Measurements from ENCODE around the gene PARD6A. TPM values are rescaled to one million over a fixed set of nuclear protein-coding genes. Genes with fewer than 3 reads are reported as not detected.

Gene PARD6A
- total RNA-seq, 1 experiment from 2014 or later, result 5.6 TPM

GRCh38 chr16:67658849-67659674, 1.7 kb upstream of the PARD6A start:
- TF ChIP-seq JUND (IDR thresholded peaks at IDR 0.05) (no peak), SP1 (IDR thresholded peaks at IDR 0.05; ENCODE audit: low read depth) (no peak), SIN3A (IDR thresholded peaks at IDR 0.05; ENCODE audit: low read depth) (no peak), ELF1 (IDR thresholded peaks at IDR 0.05; ENCODE audit: borderline replicate concordance, low read depth) (no peak), EZH2phosphoT487 (IDR thresholded peaks at IDR 0.05; ENCODE audit: borderline replicate concordance) (no peak), EZH2 (IDR thresholded peaks at IDR 0.05) (no peak), POLR2AphosphoS5 (IDR thresholded peaks at IDR 0.05; ENCODE audit: low read depth, low read length) (no peak), POLR2A (IDR thresholded peaks at IDR 0.05; ENCODE audit: borderline replicate concordance, extremely low read depth, insufficient read depth, insufficient read length) (no peak), FOSL1 (IDR thresholded peaks at IDR 0.05; ENCODE audit: low read depth) (no peak), TCF7L2 (IDR thresholded peaks at IDR 0.05; ENCODE audit: borderline replicate concordance, extremely low read depth, insufficient read depth, insufficient read length) (no peak)
- H3K9me2 ChIP-seq (ENCODE audit: insufficient read depth), result no peaks in the 10 kb centered on the region
- no peak for ATAC-seq
- H3K9ac ChIP-seq (ENCODE audit: low read length), result peak overlapping the region; percentile 78
- peaks cover 0 to 6% of the 10 kb centered on the region in 2 experiments; a peak in 1 of 4 replicates for H3K36me3 ChIP-seq (ENCODE audit: control insufficient read depth in 1 of 2, insufficient read depth in 2 of 2, low read length in 2 of 2)
- ChIA-PET POLR2A (no interaction called here), RAD21 (ENCODE audit: low non-redundant PET in 1 of 2, low total read pairs in 2 of 2, uncharacterized antibody in 2 of 2, unreplicated experiment in 2 of 2) (no interaction called here), CTCF (interaction anchor here (1.7 kb wide), 1 partner anchor 138 kb away, joined by 6 read pairs; no protein-coding TSS in a partner anchor)
- DNase-seq (ENCODE audit: low read depth, low spot score), result no peak
- H3K27me3 ChIP-seq (ENCODE audit: insufficient read depth, low read length), result no peaks in the 10 kb centered on the region
- H3K27ac ChIP-seq (ENCODE audit: low read depth, low read length), result peak overlapping the region; percentile 87
- peak overlapping the region; percentile 87 to 90 for H3K4me3 ChIP-seq (replicated peaks in 1 of 2; ENCODE audit: low read depth in 1 of 2, low read length in 2 of 2)
- BruUV-seq (replicated peaks), result no TSS peak
- no peaks in the 10 kb centered on the region for H3K9me3 ChIP-seq (ENCODE audit: control insufficient read depth in 1 of 2, insufficient read depth in 1 of 2, low read depth in 1 of 2, low read length in 2 of 2)
- H4K20me1 ChIP-seq (ENCODE audit: insufficient read depth), result no peaks in the 10 kb centered on the region
- no peak overlapping the region for H2AFZ ChIP-seq (ENCODE audit: low read depth, low read length, poor library complexity, severe bottlenecking)
- intact Hi-C loops (cut with micrococcal nuclease), result no loop called here
- peak overlapping the region; percentile 94 for H3K4me2 ChIP-seq (ENCODE audit: low read length)
- H3K79me2 ChIP-seq (ENCODE audit: insufficient read depth, low read length), result peaks cover 19% of the 10 kb centered on the region; the same call in 1 of the 2 replicates
- peaks cover 3 to 27% of the 10 kb centered on the region in 2 experiments; a peak in 3 of 4 replicates for H3K4me1 ChIP-seq (ENCODE audit: control insufficient read depth in 1 of 2, insufficient read depth in 2 of 2, low read length in 2 of 2)

All from HCT116 (cell line).